H9 (cell line): ENCODE data around the gene CLDND1. TPM values are rescaled to one million over a fixed set of nuclear protein-coding genes. Genes with fewer than 3 reads are reported as not detected.

Source experiments
- DNase-seq: peaks from one replicate; pipeline ENCODE4 v3.0.0-alpha.2; 2017
- H2AFZ ChIP-seq: one replicate; pipeline ENCODE4 v1.6.1; 2013; ENCODE audit warnings: mild to moderate bottlenecking, low read length, control low read depth, moderate library complexity
- H2AK5ac ChIP-seq: 2 replicates; pipeline ENCODE4 v1.6.1; 2013; ENCODE audit warnings: low read length, control low read depth, mixed read lengths; ENCODE audit not compliant: insufficient read length
- H2BK120ac ChIP-seq: one replicate; pipeline ENCODE4 v1.6.1; 2013; ENCODE audit warnings: low read depth, mild to moderate bottlenecking, low read length, control low read depth, inconsistent platforms; ENCODE audit not compliant: poor library complexity, severe bottlenecking
- H2BK12ac ChIP-seq: 2 replicates; pipeline ENCODE4 v1.6.1; 2013; ENCODE audit warnings: low read length, control low read depth, mixed read lengths, low read depth; ENCODE audit not compliant: insufficient read length
- H2BK15ac ChIP-seq: 2 replicates; pipeline ENCODE4 v1.6.1; 2013; ENCODE audit warnings: low read depth, low read length, control low read depth
- H2BK20ac ChIP-seq: one replicate; pipeline ENCODE4 v1.6.1; 2013; ENCODE audit warnings: low read depth, mild to moderate bottlenecking, low read length, control low read depth, inconsistent platforms; ENCODE audit not compliant: poor library complexity, severe bottlenecking
- H2BK5ac ChIP-seq: 2 replicates; pipeline ENCODE4 v1.6.1; 2013; ENCODE audit warnings: low read length, control low read depth, mixed read lengths; ENCODE audit not compliant: insufficient read length
- H3K14ac ChIP-seq: 2 replicates; pipeline ENCODE4 v1.6.1; 2013; ENCODE audit warnings: low read length, control low read depth; ENCODE audit not compliant: insufficient read depth
- H3K18ac ChIP-seq: 2 replicates; pipeline ENCODE4 v1.6.1; 2013; ENCODE audit warnings: low read depth, mild to moderate bottlenecking, mixed read lengths, low read length, control low read depth; ENCODE audit not compliant: insufficient read length
- H3K23ac ChIP-seq: 2 replicates; pipeline ENCODE4 v1.6.1; 2013; ENCODE audit warnings: low read length, control low read depth, mixed read lengths, low read depth; ENCODE audit not compliant: insufficient read length
- H3K23me2 ChIP-seq: 2 replicates; pipeline ENCODE4 v1.6.1; 2013; ENCODE audit warnings: low read depth, mild to moderate bottlenecking, mixed read lengths, low read length, control low read depth; ENCODE audit not compliant: insufficient read length, poor library complexity, severe bottlenecking
- H3K27ac ChIP-seq: 2 replicates; pipeline ENCODE4 v1.5.1; 2013; ENCODE audit warnings: low read length, control low read depth, mixed read lengths, low read depth; ENCODE audit not compliant: insufficient read length
- H3K27me3 ChIP-seq: 2 replicates; pipeline ENCODE4 v1.6.1; 2013; ENCODE audit warnings: low read length, control low read depth, inconsistent platforms; ENCODE audit not compliant: insufficient read depth
- H3K4ac ChIP-seq: 2 replicates; pipeline ENCODE4 v1.6.1; 2013; ENCODE audit warnings: low read depth, mild to moderate bottlenecking, control low read depth, inconsistent platforms, low read length, moderate library complexity
- H3K4me1 ChIP-seq: 2 replicates; pipeline ENCODE4 v1.6.1; 2013; ENCODE audit warnings: low read length, control low read depth, inconsistent platforms; ENCODE audit not compliant: insufficient read depth
- H3K4me2 ChIP-seq: 2 replicates; pipeline ENCODE4 v1.6.1; 2013; ENCODE audit warnings: low read length, control low read depth, mixed read lengths; ENCODE audit not compliant: insufficient read length, insufficient read depth
- H3K56ac ChIP-seq: 2 replicates; pipeline ENCODE4 v1.6.1; 2013; ENCODE audit warnings: low read depth, mild to moderate bottlenecking, mixed read lengths, low read length, control low read depth; ENCODE audit not compliant: insufficient read length
- H3K79me1 ChIP-seq: 2 replicates; pipeline ENCODE4 v1.6.1; 2013; ENCODE audit warnings: low read depth, mild to moderate bottlenecking, moderate library complexity, low read length, control low read depth, inconsistent platforms; ENCODE audit not compliant: insufficient read depth, poor library complexity, severe bottlenecking
- H3K79me2 ChIP-seq: 2 replicates; pipeline ENCODE4 v1.6.1; 2013; ENCODE audit warnings: low read length, control low read depth, inconsistent platforms; ENCODE audit not compliant: insufficient read depth
- H3K9ac ChIP-seq: 2 replicates; pipeline ENCODE4 v1.6.1; 2013; ENCODE audit warnings: low read length, control low read depth, mixed read lengths; ENCODE audit not compliant: insufficient read length; ENCODE audit errors: extremely low read depth
- H3K9me3 ChIP-seq: one replicate; pipeline ENCODE4 v1.6.1; 2013; ENCODE audit warnings: low read depth, low read length, inconsistent platforms; ENCODE audit not compliant: control insufficient read depth
- H3T11ph ChIP-seq: one replicate; pipeline ENCODE4 v1.6.1; 2013; ENCODE audit warnings: mild to moderate bottlenecking, low read length, control low read depth, inconsistent platforms
- H4K20me1 ChIP-seq: one replicate; pipeline ENCODE4 v1.6.1; 2013; ENCODE audit not compliant: control insufficient read depth, insufficient read length, insufficient read depth
- H4K5ac ChIP-seq: 2 replicates; pipeline ENCODE4 v1.6.1; 2013; ENCODE audit warnings: low read depth, mild to moderate bottlenecking, mixed read lengths, low read length, control low read depth; ENCODE audit not compliant: insufficient read length
- H4K8ac ChIP-seq: replicated peaks from 2 replicates; pipeline ENCODE4 v1.6.1; 2013; ENCODE audit warnings: low read length, control low read depth, mixed read lengths, low read depth; ENCODE audit not compliant: insufficient read length
- H4K91ac ChIP-seq: 2 replicates; pipeline ENCODE4 v1.6.1; 2013; ENCODE audit warnings: low read depth, mild to moderate bottlenecking, moderate library complexity, mixed read lengths, low read length, control low read depth; ENCODE audit not compliant: insufficient read length
- H3K27ac Mint-ChIP-seq, 3 experiments: 2 replicates in 2 of 3; 3 replicates in 1 of 3; pipeline ENCODE4 v1.8.0; 2020 to 2021; ENCODE audit warnings: mixed read lengths in 3 of 3, mild to moderate bottlenecking in 1 of 3, moderate library complexity in 1 of 3
- H3K27me3 Mint-ChIP-seq: 2 replicates; pipeline ENCODE4 v1.8.0; 2021; ENCODE audit warnings: low read depth, mild to moderate bottlenecking, moderate library complexity, mixed read lengths
- H3K36me3 Mint-ChIP-seq, 3 experiments: 2 replicates in 2 of 3; 3 replicates in 1 of 3; pipeline ENCODE4 v1.8.0; 2020 to 2021; ENCODE audit warnings: low read depth in 3 of 3, mixed read lengths in 3 of 3; ENCODE audit not compliant: insufficient read depth in 1 of 3
- H3K4me1 Mint-ChIP-seq, 2 experiments: 2 replicates each; pipeline ENCODE4 v1.8.0; 2020; ENCODE audit warnings: mixed read lengths in 2 of 2
- H3K4me3 Mint-ChIP-seq, 2 experiments: 2 replicates in 1 of 2; 3 replicates in 1 of 2; pipeline ENCODE4 v1.8.0; 2020 to 2021; ENCODE audit warnings: mild to moderate bottlenecking in 2 of 2, mixed read lengths in 2 of 2, moderate library complexity in 1 of 2
- H3K9me3 Mint-ChIP-seq, 2 experiments: 2 replicates in 1 of 2; 3 replicates in 1 of 2; pipeline ENCODE4 v1.8.0; 2020; ENCODE audit warnings: mild to moderate bottlenecking in 2 of 2, mixed read lengths in 2 of 2, moderate library complexity in 1 of 2
- WGBS: extraction: QIAGEN DNeasy Blood & Tissue Kit; methylation state at CpG from one replicate; pipeline ENCODE4 v1.1.7; 2013; ENCODE audit warnings: missing lambda C conversion rate, low lambda C conversion rate, mixed read lengths; ENCODE audit not compliant: insufficient read length; ENCODE audit errors: extremely low coverage; 5-methylcytosine and 5-hydroxymethylcytosine counted together
- total RNA-seq: library from RNA; stranded (reverse); gene quantifications from 2 replicates; pipeline ENCODE4 v1.2.1, GENCODE V29; 2021
- TF ChIP-seq, protein P1 (sequence below): fragments of 200-600 bp; sonication (generic); conservative IDR thresholded peaks from 3 replicates; pipeline ENCODE4 v1.8.0; 2021; ENCODE audit warnings: antibody characterized with exemption, mild to moderate bottlenecking

The CLDND1 gene
- total RNA-seq, 1 experiment from 2014 or later = 83.0 TPM

- Histone ChIP-seq H3K27ac (no peak overlapping the region), H3K4me2 (no peak overlapping the region), H2AK5ac (no peak overlapping the region), H3K4me1 (no peaks in the 10 kb centered on the region), H2BK5ac (no peak overlapping the region), H3K27me3 (no peaks in the 10 kb centered on the region), H2AFZ (no peak overlapping the region), H3K56ac (no peak overlapping the region), H4K8ac (no peak overlapping the region), H2BK120ac (no peak overlapping the region), H2BK20ac (no peak overlapping the region), H3K23ac (no peak overlapping the region), H3K18ac (no peak overlapping the region), H3K9ac (no peak overlapping the region), H3K4ac (no peak overlapping the region), H4K20me1 (no peaks in the 10 kb centered on the region), H3K79me1 (no peaks in the 10 kb centered on the region), H3K79me2 (no peaks in the 10 kb centered on the region), H4K91ac (no peak overlapping the region), H3K9me3 (no peaks in the 10 kb centered on the region), H3T11ph (no peak overlapping the region), H4K5ac (no peak overlapping the region), H3K14ac (no peak overlapping the region), H2BK15ac (no peak overlapping the region), H3K23me2 (no peaks in the 10 kb centered on the region), H2BK12ac (no peak overlapping the region)
- H3K4me3 Mint-ChIP-seq = no peak overlapping the region
- no peaks in the 10 kb centered on the region; a peak in 2 of 7 replicates for H3K36me3 Mint-ChIP-seq
- no peak for DNase-seq
- no peaks in the 10 kb centered on the region for H3K27me3 Mint-ChIP-seq
- peaks cover 0 to 2% of the 10 kb centered on the region in 2 experiments; a peak in 1 of 4 replicates for H3K4me1 Mint-ChIP-seq
- peaks cover 19 to 25% of the 10 kb centered on the region in 2 experiments for H3K9me3 Mint-ChIP-seq
- H3K27ac Mint-ChIP-seq = no peak overlapping the region
- no CpG with 5 or more reads among the region's 3 CpGs for WGBS
- TF ChIP-seq, protein P1, sequence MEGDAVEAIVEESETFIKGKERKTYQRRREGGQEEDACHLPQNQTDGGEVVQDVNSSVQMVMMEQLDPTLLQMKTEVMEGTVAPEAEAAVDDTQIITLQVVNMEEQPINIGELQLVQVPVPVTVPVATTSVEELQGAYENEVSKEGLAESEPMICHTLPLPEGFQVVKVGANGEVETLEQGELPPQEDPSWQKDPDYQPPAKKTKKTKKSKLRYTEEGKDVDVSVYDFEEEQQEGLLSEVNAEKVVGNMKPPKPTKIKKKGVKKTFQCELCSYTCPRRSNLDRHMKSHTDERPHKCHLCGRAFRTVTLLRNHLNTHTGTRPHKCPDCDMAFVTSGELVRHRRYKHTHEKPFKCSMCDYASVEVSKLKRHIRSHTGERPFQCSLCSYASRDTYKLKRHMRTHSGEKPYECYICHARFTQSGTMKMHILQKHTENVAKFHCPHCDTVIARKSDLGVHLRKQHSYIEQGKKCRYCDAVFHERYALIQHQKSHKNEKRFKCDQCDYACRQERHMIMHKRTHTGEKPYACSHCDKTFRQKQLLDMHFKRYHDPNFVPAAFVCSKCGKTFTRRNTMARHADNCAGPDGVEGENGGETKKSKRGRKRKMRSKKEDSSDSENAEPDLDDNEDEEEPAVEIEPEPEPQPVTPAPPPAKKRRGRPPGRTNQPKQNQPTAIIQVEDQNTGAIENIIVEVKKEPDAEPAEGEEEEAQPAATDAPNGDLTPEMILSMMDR = no peak
Measured at GRCh38 chr3:98483626-98484025, 39.1 kb downstream of the CLDND1 start.
